Gastrocnemius medialis (tissue), 4 donors: ENCODE measurements around the gene APH1B. TPM values are rescaled to one million over a fixed set of nuclear protein-coding genes. Genes with fewer than 3 reads are reported as not detected.
"Not testable (repeated sequence)": the region's sequence is repeated elsewhere in the genome, so short reads cannot be mapped to it uniquely, and the experiment has no call there.

ENCODE experiments used
- ATAC-seq, 2 donors: fragments of 150-250 bp; one replicate each; pipeline ENCODE4 v1.9.1; 2016
- DNase-seq, 2 donors: peaks; one replicate each; pipeline ENCODE4 v3.0.0-alpha.2; 2019
- H3K27ac ChIP-seq, 4 donors: fragments of 200-600 bp; sonication (generic); 1 replicate in 1 of 4; 2 replicates in 3 of 4; pipeline ENCODE4 v1.5.1; 2016 to 2018; ENCODE audit warnings: mild to moderate bottlenecking in 2 of 4, moderate library complexity in 1 of 4
- H3K27me3 ChIP-seq, 3 donors: fragments of 200-600 bp; sonication (generic) in 2 of 3; 1 replicate in 1 of 3; 2 replicates in 2 of 3; pipeline versions ENCODE4 v1.5.1 to v1.6.0; 2016 to 2019; ENCODE audit warnings: mild to moderate bottlenecking in 1 of 3, moderate library complexity in 1 of 3
- H3K36me3 ChIP-seq, 2 donors: fragments of 200-600 bp; sonication (generic) in 1 of 2; one replicate each; pipeline ENCODE4 v1.5.1; 2017 to 2018
- H3K4me1 ChIP-seq, 2 donors: fragments of 200-600 bp; sonication (generic) in 1 of 2; one replicate each; pipeline ENCODE4 v1.5.1; 2016 to 2017; ENCODE audit warnings: mild to moderate bottlenecking in 2 of 2
- H3K4me3 ChIP-seq, 4 donors: fragments of 200-600 bp; sonication (generic) in 3 of 4; 1 replicate in 1 of 4; 2 replicates in 3 of 4; pipeline ENCODE4 v1.5.1; 2016 to 2019; ENCODE audit warnings: mild to moderate bottlenecking in 2 of 4
- H3K9me3 ChIP-seq, 3 donors: fragments of 200-600 bp; sonication (generic) in 2 of 3; 1 replicate in 1 of 3; 2 replicates in 2 of 3; pipeline ENCODE4 v1.5.1; 2016 to 2019
- CTCF ChIP-seq, 5 experiments: fragments of 450-650 bp in 3 of 5; fragments of 200-600 bp in 2 of 5; sonication (generic) in 2 of 5; IDR thresholded peaks in 4 of 5; conservative IDR thresholded peaks in 1 of 5; 1 replicate in 4 of 5; 2 replicates in 1 of 5; pipeline ENCODE4 v1.5.1; 2016 to 2019; ENCODE audit warnings: antibody characterized with exemption in 5 of 5, mild to moderate bottlenecking in 3 of 5, moderate library complexity in 3 of 5
- POLR2A ChIP-seq, 2 donors: fragments of 450-650 bp; IDR thresholded peaks; one replicate each; pipeline ENCODE4 v1.6.1; 2017; ENCODE audit warnings: antibody characterized with exemption in 2 of 2, mild to moderate bottlenecking in 2 of 2, moderate library complexity in 2 of 2
- in situ Hi-C, 4 donors: fragments of 200-750 bp; cut with MboI; loops; one replicate each; pipeline versions ENCODE4 v1.15.0 to v1.8.0; 2017; ENCODE audit warnings: low sequenced_read_pairs in 4 of 4
- intact Hi-C: fragments of 100-400 bp; cut with DNase I; formaldehyde crosslinking; loops from one replicate; pipeline ENCODE4 v1.15.1; 2023; ENCODE audit warnings: low total_unique reads
- total RNA-seq, 4 donors: library from RNA; depleted of rRNA; stranded (reverse); fragments of >200 nt; gene quantifications; one replicate each; pipeline versions ENCODE4 v1.1.0 to v1.2.3, GENCODE V29; 2016

The APH1B gene
- total RNA-seq, 4 donors from 2014 or later: 2.4 to 5.6 (median 2.9) TPM

- Histone ChIP-seq H3K4me1 (peaks cover 17 to 41% of the 10 kb centered on the region in 2 donors), H3K27ac (no peak overlapping the region), H3K4me3 (no peak overlapping the region), H3K9me3 (no peaks in the 10 kb centered on the region), H3K27me3 (no peaks in the 10 kb centered on the region), H3K36me3 (no peaks in the 10 kb centered on the region)
- TF ChIP-seq CTCF (IDR thresholded peaks at IDR 0.05 in 4 of 5, conservative IDR thresholded peaks at IDR 0.05 in 1 of 5) (no peak), POLR2A (IDR thresholded peaks at IDR 0.05) (no peak)
- intact Hi-C loops (loop anchor here (2.0 kb wide), 1 partner anchor 21 kb away; no protein-coding TSS in a partner anchor), in situ Hi-C loops (no loop called here)
- DNase-seq (no peak), ATAC-seq (no peak)
Observed at GRCh38 chr15:63236272-63236671, 41.1 kb upstream of the APH1B start.

- H3K4me1 ChIP-seq: peaks cover 17 to 41% of the 10 kb centered on the region in 2 donors
- DNase-seq, ATAC-seq, H3K36me3 ChIP-seq, in situ Hi-C loops, H3K27me3 ChIP-seq, H3K27ac ChIP-seq, H3K4me3 ChIP-seq, H3K9me3 ChIP-seq: not testable (repeated sequence)
- intact Hi-C loops: loop anchor here (2.0 kb wide), 1 partner anchor 22 kb away; no protein-coding TSS in a partner anchor
Observed at GRCh38 chr15:63237086-63237485, 40.3 kb upstream of the APH1B start.

- intact Hi-C loops: no loop called here
- in situ Hi-C loops: no loop called here
- no peak for ATAC-seq
- no peaks in the 10 kb centered on the region for H3K9me3 ChIP-seq
- H3K27me3 ChIP-seq: no peaks in the 10 kb centered on the region
- DNase-seq: no peak
- TF ChIP-seq CTCF (IDR thresholded peaks at IDR 0.05 in 4 of 5, conservative IDR thresholded peaks at IDR 0.05 in 1 of 5) (no peak), POLR2A (IDR thresholded peaks at IDR 0.05) (no peak)
- peaks cover 17 to 38% of the 10 kb centered on the region in 2 donors for H3K4me1 ChIP-seq
- no peak overlapping the region for H3K4me3 ChIP-seq
- no peaks in the 10 kb centered on the region for H3K36me3 ChIP-seq
- H3K27ac ChIP-seq: no peak overlapping the region
Observed at GRCh38 chr15:63238171-63238570, 39.2 kb upstream of the APH1B start.

GRCh38 chr15:63238796-63239195 is 38.6 kb upstream of the APH1B start:
- no peak for DNase-seq
- Histone ChIP-seq H3K27ac (no peak overlapping the region), H3K4me1 (peaks cover 13 to 32% of the 10 kb centered on the region in 2 donors), H3K36me3 (no peaks in the 10 kb centered on the region), H3K4me3 (no peak overlapping the region), H3K27me3 (no peaks in the 10 kb centered on the region), H3K9me3 (no peaks in the 10 kb centered on the region)
- intact Hi-C loops (no loop called here), in situ Hi-C loops (no loop called here)
- TF ChIP-seq CTCF (IDR thresholded peaks at IDR 0.05 in 4 of 5, conservative IDR thresholded peaks at IDR 0.05 in 1 of 5): no peak
- no peak for TF ChIP-seq POLR2A (IDR thresholded peaks at IDR 0.05)
- peak in 1 of 2 donors; percentile 59 for ATAC-seq

- no peak for ATAC-seq
- DNase-seq: no peak
- intact Hi-C loops: loop anchor here (5.0 kb wide), 1 partner anchor 48 kb away; no protein-coding TSS in a partner anchor
- H3K36me3 ChIP-seq: no peaks in the 10 kb centered on the region
- H3K27ac ChIP-seq: no peak overlapping the region
- H3K9me3 ChIP-seq: no peaks in the 10 kb centered on the region
- H3K27me3 ChIP-seq: no peaks in the 10 kb centered on the region
- no peak overlapping the region for H3K4me3 ChIP-seq
- in situ Hi-C loops: no loop called here
- peaks cover 14 to 35% of the 10 kb centered on the region in 2 donors for H3K4me1 ChIP-seq
- TF ChIP-seq CTCF (IDR thresholded peaks at IDR 0.05 in 4 of 5, conservative IDR thresholded peaks at IDR 0.05 in 1 of 5) (no peak), POLR2A (IDR thresholded peaks at IDR 0.05) (no peak)
Observed at GRCh38 chr15:63240109-63240508, 37.3 kb upstream of the APH1B start.
